Peyer's patch (tissue), 4 donors: ENCODE results near the gene NAGPA. TPM values are rescaled to one million over a fixed set of nuclear protein-coding genes. Genes with fewer than 3 reads are reported as not detected.

Experiments
- DNase-seq, 3 donors: peaks; one replicate each; pipeline ENCODE4 v3.0.0-alpha.2; 2017 to 2019
- H3K27ac ChIP-seq, 4 donors: fragments of 200-600 bp; sonication (generic); one replicate each; pipeline ENCODE4 v1.5.1; 2016 to 2019
- H3K27me3 ChIP-seq, 2 donors: fragments of 200-600 bp; sonication (generic); one replicate each; pipeline ENCODE4 v1.5.1; 2019
- H3K36me3 ChIP-seq, 3 donors: fragments of 200-600 bp; sonication (generic); one replicate each; pipeline ENCODE4 v1.5.1; 2016 to 2019
- H3K4me1 ChIP-seq, 4 donors: fragments of 200-600 bp; sonication (generic); one replicate each; pipeline ENCODE4 v1.5.1; 2016 to 2019
- H3K4me3 ChIP-seq, 4 donors: fragments of 200-600 bp; sonication (generic); 1 replicate in 3 of 4; 2 replicates in 1 of 4; pipeline ENCODE4 v1.5.1; 2016 to 2019; ENCODE audit warnings: mild to moderate bottlenecking in 1 of 4
- H3K9me3 ChIP-seq, 4 donors: fragments of 200-600 bp; sonication (generic); one replicate each; pipeline ENCODE4 v1.5.1; 2016 to 2019; ENCODE audit warnings: mild to moderate bottlenecking in 1 of 4
- POLR2A ChIP-seq, 2 donors: fragments of 450-650 bp; IDR thresholded peaks; one replicate each; pipeline ENCODE4 v1.5.1; 2017; ENCODE audit warnings: antibody characterized with exemption in 2 of 2, mild to moderate bottlenecking in 2 of 2, moderate library complexity in 2 of 2
- total RNA-seq, 4 donors: library from RNA; depleted of rRNA; stranded (reverse); fragments of >200 nt; gene quantifications; one replicate each; pipeline ENCODE4 v1.1.0, GENCODE V29; 2016
- TF ChIP-seq, protein P1 (sequence below), 6 experiments: fragments of 450-650 bp in 4 of 6; fragments of 200-600 bp in 2 of 6; sonication (generic) in 1 of 6; IDR thresholded peaks; one replicate each; pipeline ENCODE4 v1.5.1; 2017 to 2019; ENCODE audit warnings: antibody characterized with exemption in 6 of 6, mild to moderate bottlenecking in 3 of 6, moderate library complexity in 1 of 6

Gene NAGPA
- total RNA-seq, 4 donors from 2014 or later: 50.4 to 104 (median 61.0) TPM

- no peaks in the 10 kb centered on the region for H3K9me3 ChIP-seq
- H3K27ac ChIP-seq: no peak overlapping the region
- H3K27me3 ChIP-seq: no peaks in the 10 kb centered on the region
- peaks cover 3 to 18% (median 6%) of the 10 kb centered on the region in 4 donors for H3K4me1 ChIP-seq
- no peak for DNase-seq
- H3K36me3 ChIP-seq: peaks cover 0 to 2% (median 0%) of the 10 kb centered on the region in 3 donors
- no peak overlapping the region for H3K4me3 ChIP-seq
- TF ChIP-seq, protein P1, sequence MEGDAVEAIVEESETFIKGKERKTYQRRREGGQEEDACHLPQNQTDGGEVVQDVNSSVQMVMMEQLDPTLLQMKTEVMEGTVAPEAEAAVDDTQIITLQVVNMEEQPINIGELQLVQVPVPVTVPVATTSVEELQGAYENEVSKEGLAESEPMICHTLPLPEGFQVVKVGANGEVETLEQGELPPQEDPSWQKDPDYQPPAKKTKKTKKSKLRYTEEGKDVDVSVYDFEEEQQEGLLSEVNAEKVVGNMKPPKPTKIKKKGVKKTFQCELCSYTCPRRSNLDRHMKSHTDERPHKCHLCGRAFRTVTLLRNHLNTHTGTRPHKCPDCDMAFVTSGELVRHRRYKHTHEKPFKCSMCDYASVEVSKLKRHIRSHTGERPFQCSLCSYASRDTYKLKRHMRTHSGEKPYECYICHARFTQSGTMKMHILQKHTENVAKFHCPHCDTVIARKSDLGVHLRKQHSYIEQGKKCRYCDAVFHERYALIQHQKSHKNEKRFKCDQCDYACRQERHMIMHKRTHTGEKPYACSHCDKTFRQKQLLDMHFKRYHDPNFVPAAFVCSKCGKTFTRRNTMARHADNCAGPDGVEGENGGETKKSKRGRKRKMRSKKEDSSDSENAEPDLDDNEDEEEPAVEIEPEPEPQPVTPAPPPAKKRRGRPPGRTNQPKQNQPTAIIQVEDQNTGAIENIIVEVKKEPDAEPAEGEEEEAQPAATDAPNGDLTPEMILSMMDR (IDR thresholded peaks at IDR 0.05): no peak
- no peak for TF ChIP-seq POLR2A (IDR thresholded peaks at IDR 0.05)
Measured at GRCh38 chr16:5069854-5070253, 36.1 kb upstream of the NAGPA start.

GRCh38 chr16:5069048-5069447 lies 35.3 kb upstream of the NAGPA start:
- H3K9me3 ChIP-seq: no peaks in the 10 kb centered on the region
- H3K27me3 ChIP-seq: no peaks in the 10 kb centered on the region
- H3K4me1 ChIP-seq: peaks cover 3 to 20% (median 6%) of the 10 kb centered on the region in 4 donors
- H3K27ac ChIP-seq: no peak overlapping the region
- H3K36me3 ChIP-seq: no peaks in the 10 kb centered on the region
- DNase-seq: no peak
- TF ChIP-seq POLR2A (IDR thresholded peaks at IDR 0.05): no peak
- TF ChIP-seq, protein P1 (IDR thresholded peaks at IDR 0.05): no peak
- no peak overlapping the region for H3K4me3 ChIP-seq

DNA sequence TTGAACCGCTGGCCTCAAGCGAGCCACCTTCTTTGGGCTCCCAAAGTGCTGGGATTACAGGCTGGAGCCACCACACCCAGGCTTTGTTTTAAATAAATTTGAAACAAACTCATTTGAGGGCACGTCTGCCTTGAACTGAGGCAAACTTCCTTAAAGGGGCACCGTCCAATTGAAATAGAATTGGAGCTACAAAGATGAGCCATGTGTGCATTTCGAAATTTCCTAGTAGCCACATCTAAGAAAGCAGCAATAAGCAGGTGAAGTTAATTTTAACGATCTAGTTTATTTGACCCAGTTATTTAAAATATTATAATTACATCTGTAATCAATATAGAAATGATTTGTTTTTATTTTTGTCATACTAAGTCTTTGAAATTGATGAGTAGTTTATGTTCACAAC lies 32.8 kb upstream of the NAGPA start:
- Histone ChIP-seq H3K4me1 (peaks cover 0 to 13% (median 0%) of the 10 kb centered on the region in 4 donors), H3K36me3 (no peaks in the 10 kb centered on the region), H3K4me3 (no peak overlapping the region), H3K9me3 (no peaks in the 10 kb centered on the region), H3K27me3 (no peaks in the 10 kb centered on the region), H3K27ac (no peak overlapping the region)
- no peak for DNase-seq
- TF ChIP-seq POLR2A (IDR thresholded peaks at IDR 0.05): no peak
- TF ChIP-seq, protein P1 (IDR thresholded peaks at IDR 0.05): no peak

- H3K27ac ChIP-seq: peak within 1 kb of the TSS in 2 of 4 donors; percentile 26 to 49
- no peaks in the 10 kb centered on the region for H3K36me3 ChIP-seq
- TF ChIP-seq POLR2A (IDR thresholded peaks at IDR 0.05): no peak
- TF ChIP-seq, protein P1 (IDR thresholded peaks at IDR 0.05): no peak
- H3K4me3 ChIP-seq: peak within 1 kb of the TSS in 1 of 4 donors; percentile 19
- H3K9me3 ChIP-seq: no peaks in the 10 kb centered on the region
- no peak for DNase-seq
- no peaks in the 10 kb centered on the region for H3K27me3 ChIP-seq
- H3K4me1 ChIP-seq: peaks cover 0 to 13% (median 0%) of the 10 kb centered on the region in 4 donors
Measured at GRCh38 chr16:5065813-5066212, 32.1 kb upstream of the NAGPA start, which contains the start of gene C16orf89. Gene C16orf89, minus strand, starts transcription at chr16:5065956. Its CDS starts 48 bp downstream, at chr16:5065908.

DNA sequence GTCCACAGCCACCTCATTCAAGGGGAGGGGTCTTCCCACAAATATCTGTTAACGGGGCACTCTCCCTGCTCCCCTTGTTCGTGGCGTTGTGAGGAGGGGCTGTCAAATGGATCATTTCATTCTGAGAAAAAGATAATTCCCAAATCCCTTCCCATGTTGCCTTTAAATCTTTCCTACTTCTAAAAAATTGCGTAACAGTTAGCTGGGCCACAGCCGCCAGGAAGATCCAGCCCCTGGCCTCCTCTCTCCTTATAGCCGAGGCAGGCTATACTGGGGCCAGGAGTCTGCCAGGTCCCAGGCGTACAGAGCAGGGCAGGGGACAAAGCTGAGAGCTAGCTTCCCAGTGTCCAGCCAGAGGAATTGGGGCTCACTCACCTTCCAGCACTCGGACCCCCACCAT lies 31.6 kb upstream of the NAGPA start:
- H3K27ac ChIP-seq: peak overlapping the region in 2 of 4 donors; percentile 26 to 49
- H3K27me3 ChIP-seq: no peaks in the 10 kb centered on the region
- no peaks in the 10 kb centered on the region for H3K36me3 ChIP-seq
- TF ChIP-seq, protein P1 (IDR thresholded peaks at IDR 0.05): no peak
- TF ChIP-seq POLR2A (IDR thresholded peaks at IDR 0.05): no peak
- H3K9me3 ChIP-seq: no peaks in the 10 kb centered on the region
- DNase-seq: no peak
- peak overlapping the region in 1 of 4 donors; percentile 19 for H3K4me3 ChIP-seq
- H3K4me1 ChIP-seq: peaks cover 0 to 13% (median 0%) of the 10 kb centered on the region in 4 donors
